Endothelial cell of umbilical vein (primary cell): ENCODE measurements around the gene FAT2. TPM values are rescaled to one million over a fixed set of nuclear protein-coding genes. Genes with fewer than 3 reads are reported as not detected.

Source experiments
- BruUV-seq: library from RNA; stranded (reverse); fragments of 400-500 nt; replicated peaks from 2 replicates; lab custom pipeline; 2021; lab: Mats Ljungman, UMichigan
- CTCF ChIA-PET: fragments of 300-600, 350-600 bp; sonication (Branson Sonifier 250); formaldehyde crosslinking; loops from one replicate; lab custom pipeline; 2021; ENCODE audit warnings: antibody characterized with exemption, inconsistent platforms; lab: Charles Lee
- POLR2A ChIA-PET: fragments of 300-600, 350-600 bp; sonication (Branson Sonifier 250); formaldehyde crosslinking; loops from one replicate; lab custom pipeline; 2021; ENCODE audit warnings: antibody characterized with exemption, inconsistent platforms; lab: Charles Lee
- DNase-seq: peaks from one replicate; pipeline ENCODE4 v3.0.0-alpha.2; 2011; ENCODE audit warnings: low read depth, low spot score
- FAIRE-seq: peaks from 2 replicates; lab custom pipeline; 2011; peaks lifted over from hg19 to GRCh38; lab: Jason Lieb, UNC
- H2AFZ ChIP-seq: 2 replicates; pipeline ENCODE4 v1.6.0; 2012; ENCODE audit warnings: low read depth, low read length, control low read depth, inconsistent platforms
- H3K27ac ChIP-seq: 2 replicates; pipeline ENCODE4 v1.5.1; 2011; ENCODE audit warnings: low read depth, mild to moderate bottlenecking, control low read depth, low read length, moderate library complexity; ENCODE audit not compliant: insufficient read depth
- H3K27me3 ChIP-seq, 2 experiments: 2 replicates each; pipeline versions ENCODE4 v1.6.0 to v1.6.1; 2011; ENCODE audit warnings: low read length in 2 of 2, mixed read lengths in 1 of 2; ENCODE audit not compliant: control insufficient read depth in 2 of 2, insufficient read depth in 2 of 2
- H3K36me3 ChIP-seq, 2 experiments: 2 replicates in 1 of 2; 3 replicates in 1 of 2; pipeline ENCODE4 v1.5.1; 2011; ENCODE audit warnings: low read length in 2 of 2, mild to moderate bottlenecking in 1 of 2, moderate library complexity in 1 of 2; ENCODE audit not compliant: control insufficient read depth in 2 of 2, insufficient read depth in 2 of 2; ENCODE audit errors: extremely low read depth in 1 of 2
- H3K4me1 ChIP-seq: 3 replicates; pipeline ENCODE4 v1.5.1; 2011; ENCODE audit warnings: mild to moderate bottlenecking, low read length; ENCODE audit not compliant: control insufficient read depth, insufficient read depth; ENCODE audit errors: extremely low read depth
- H3K4me2 ChIP-seq: 2 replicates; pipeline ENCODE4 v1.6.1; 2011; ENCODE audit warnings: low read length, control low read depth, mixed read lengths; ENCODE audit not compliant: insufficient read depth
- H3K4me3 ChIP-seq, 3 experiments: fragments of 200-600 bp in 1 of 3; sonication (generic), shearing (Covaris generic) in 1 of 3; replicated peaks in 1 of 3; 2 replicates each; pipeline ENCODE4 v1.5.1; 2011 to 2016; ENCODE audit warnings: control low read depth in 3 of 3, low read length in 3 of 3, mild to moderate bottlenecking in 2 of 3, inconsistent platforms in 1 of 3, low read depth in 1 of 3, moderate library complexity in 1 of 3; ENCODE audit not compliant: insufficient read depth in 1 of 3
- H3K79me2 ChIP-seq: 2 replicates; pipeline ENCODE4 v1.6.0; 2012; ENCODE audit warnings: low read length, inconsistent platforms; ENCODE audit not compliant: control insufficient read depth, insufficient read depth
- H3K9ac ChIP-seq: replicated peaks from 2 replicates; pipeline ENCODE3; 2011; ENCODE audit warnings: low read length, control low read depth; ENCODE audit not compliant: insufficient read depth; ENCODE audit errors: extremely low read depth
- H3K9me1 ChIP-seq: replicated peaks from 3 replicates; pipeline ENCODE4 v1.6.0; 2011; ENCODE audit warnings: mild to moderate bottlenecking, low read length; ENCODE audit not compliant: control insufficient read depth, insufficient read depth; ENCODE audit errors: extremely low read depth
- H3K9me3 ChIP-seq: replicated peaks from 2 replicates; pipeline ENCODE4 v1.5.1; 2012; ENCODE audit warnings: low read length, inconsistent platforms; ENCODE audit not compliant: control insufficient read depth, insufficient read depth
- H4K20me1 ChIP-seq: replicated peaks from 2 replicates; pipeline ENCODE3; 2011; ENCODE audit warnings: mild to moderate bottlenecking, low read length; ENCODE audit not compliant: control insufficient read depth, insufficient read depth; ENCODE audit errors: extremely low read depth
- CTCF ChIP-seq, 2 donors: IDR thresholded peaks; 1 replicate in 1 of 2; 2 replicates in 1 of 2; pipeline ENCODE4 v1.5.1; 2011; ENCODE audit warnings: low read length in 2 of 2, mild to moderate bottlenecking in 2 of 2, moderate library complexity in 2 of 2, control low read depth in 1 of 2, inconsistent platforms in 1 of 2, low read depth in 1 of 2; ENCODE audit not compliant: insufficient read depth in 1 of 2; ENCODE audit errors: extremely low read depth in 1 of 2
- EZH2 ChIP-seq: IDR thresholded peaks from 2 replicates; pipeline ENCODE4 v1.6.1; 2012; ENCODE audit warnings: borderline replicate concordance, low read depth, mild to moderate bottlenecking, moderate library complexity, low read length, inconsistent platforms; ENCODE audit not compliant: severe bottlenecking
- FOS ChIP-seq: IDR thresholded peaks from 2 replicates; pipeline ENCODE4 v1.6.1; 2011; ENCODE audit warnings: mild to moderate bottlenecking, low read length, moderate library complexity, borderline replicate concordance; ENCODE audit not compliant: insufficient read depth
- GATA2 ChIP-seq: IDR thresholded peaks from 2 replicates; pipeline ENCODE4 v1.7.0; 2011; ENCODE audit warnings: low read depth, mild to moderate bottlenecking, moderate library complexity, mixed read lengths, low read length; ENCODE audit not compliant: insufficient read length, insufficient read depth
- JUN ChIP-seq: IDR thresholded peaks from 2 replicates; pipeline ENCODE4 v1.6.1; 2011; ENCODE audit warnings: borderline replicate concordance, low read depth; ENCODE audit not compliant: insufficient read length, insufficient read depth
- MAX ChIP-seq: IDR thresholded peaks from 2 replicates; pipeline ENCODE4 v1.6.1; 2011; ENCODE audit not compliant: insufficient read depth, insufficient read length
- MYC ChIP-seq: IDR thresholded peaks from one replicate; pipeline ENCODE4 v1.6.1; 2011; ENCODE audit warnings: mild to moderate bottlenecking, low read depth, low read length
- POLR2A ChIP-seq: IDR thresholded peaks from 2 replicates; pipeline ENCODE4 v1.6.1; 2012; ENCODE audit warnings: low read depth, mild to moderate bottlenecking, control low read depth, low read length
- POLR2AphosphoS5 ChIP-seq: IDR thresholded peaks from 2 replicates; pipeline ENCODE4 v1.6.1; 2012; ENCODE audit warnings: low read depth, mild to moderate bottlenecking, control low read depth, low read length, moderate library complexity; ENCODE audit not compliant: insufficient read depth
- dilution Hi-C: fragments of 300-500 bp; cut with MboI; formaldehyde crosslinking; loops from one replicate; pipeline ENCODE4 v1.15.0; 2019; ENCODE audit warnings: low sequenced_read_pairs; ENCODE audit not compliant: extremely low pct_ligation_motif_present
- intact Hi-C: fragments of 100-400 bp; cut with micrococcal nuclease; formaldehyde crosslinking; loops from one replicate; pipeline ENCODE4 v1.10.0; 2022
- polyA plus RNA-seq, 4 experiments: library from polyadenylated mRNA; depleted of rRNA in 3 of 4; stranded (reverse) in 3 of 4; unstranded in 1 of 4; fragments of >200 nt; gene quantifications; 2 replicates each; pipeline versions ENCODE4 v1.2.1 to v1.2.3, GENCODE V29; 2011 to 2012; ENCODE audit warnings: missing spikeins in 1 of 4
- total RNA-seq: library from RNA; stranded (reverse); gene quantifications from 2 replicates; pipeline ENCODE4 v1.2.3, GENCODE V29; 2021

Gene FAT2
- total and polyA plus RNA-seq, 2 donors (not counting 3 experiments of a cell fraction or from before 2014, with no cell fraction given) = not detected

GRCh38 chr5:151587796-151588555 is 3.2 kb downstream of the FAT2 start:
- no peak overlapping the region for H3K9ac ChIP-seq
- no peaks in the 10 kb centered on the region for H3K36me3 ChIP-seq
- dilution Hi-C loops = no loop called here
- no TSS peak for BruUV-seq
- no peaks in the 10 kb centered on the region for H3K4me1 ChIP-seq
- H3K4me3 ChIP-seq = no peak overlapping the region
- H3K4me2 ChIP-seq = no peak overlapping the region
- POLR2A ChIA-PET = no interaction called here
- no peak overlapping the region for H2AFZ ChIP-seq
- H3K79me2 ChIP-seq = no peaks in the 10 kb centered on the region
- DNase-seq (no peak), FAIRE-seq (no peak)
- TF ChIP-seq JUN (no peak), EZH2 (no peak), GATA2 (no peak), POLR2AphosphoS5 (no peak), MAX (no peak), POLR2A (no peak), CTCF (IDR thresholded peaks at IDR 0.05; ENCODE audit: extremely low read depth in 1 of 2, insufficient read depth in 1 of 2, low read depth in 1 of 2, low read length in 2 of 2) (no peak), FOS (no peak), MYC (no peak)
- H3K27ac ChIP-seq = no peak overlapping the region
- no peaks in the 10 kb centered on the region for H4K20me1 ChIP-seq
- no peaks in the 10 kb centered on the region for H3K9me3 ChIP-seq
- intact Hi-C loops = no loop called here
- H3K27me3 ChIP-seq = no peaks in the 10 kb centered on the region
- CTCF ChIA-PET = interaction anchor here (1.1 kb wide), 1 partner anchor 64 kb away, joined by 3 read pairs; no protein-coding TSS in a partner anchor
- H3K9me1 ChIP-seq = no peaks in the 10 kb centered on the region
